Dendritic cell treated with granulocyte-macrophage colony-stimulating factor and Interleukin-4, amounts not matched to agents 40 ng/mL and 50 ng/mL, for 4 days (primary cell): ENCODE measurements around the gene SPATA2L.
A peak's percentile ranks its signal among the peaks of the same experiment; 100 is the strongest.
"Not testable (repeated sequence)": the region's sequence is repeated elsewhere in the genome, so short reads cannot be mapped to it uniquely, and the experiment has no call there.

ENCODE experiments used
- H3K27ac Mint-ChIP-seq: one replicate; pipeline ENCODE4 v1.8.0; 2022; ENCODE audit warnings: mild to moderate bottlenecking, mixed read lengths
- H3K27me3 Mint-ChIP-seq: one replicate; pipeline ENCODE4 v1.8.0; 2022; ENCODE audit warnings: mild to moderate bottlenecking, mixed read lengths
- H3K36me3 Mint-ChIP-seq: one replicate; pipeline ENCODE4 v1.8.0; 2022; ENCODE audit warnings: low read depth, mixed read lengths
- H3K4me1 Mint-ChIP-seq: one replicate; pipeline ENCODE4 v1.8.0; 2022; ENCODE audit warnings: low read depth, mixed read lengths
- H3K4me3 Mint-ChIP-seq: one replicate; pipeline ENCODE4 v1.8.0; 2022; ENCODE audit warnings: mild to moderate bottlenecking, moderate library complexity, mixed read lengths
- H3K9me3 Mint-ChIP-seq: one replicate; pipeline ENCODE4 v1.8.0; 2022; ENCODE audit warnings: mixed read lengths
- intact Hi-C: fragments of 100-400 bp; cut with micrococcal nuclease; formaldehyde crosslinking; loops from one replicate; pipeline ENCODE4 v1.15.0; 2022

The SPATA2L gene

DNA sequence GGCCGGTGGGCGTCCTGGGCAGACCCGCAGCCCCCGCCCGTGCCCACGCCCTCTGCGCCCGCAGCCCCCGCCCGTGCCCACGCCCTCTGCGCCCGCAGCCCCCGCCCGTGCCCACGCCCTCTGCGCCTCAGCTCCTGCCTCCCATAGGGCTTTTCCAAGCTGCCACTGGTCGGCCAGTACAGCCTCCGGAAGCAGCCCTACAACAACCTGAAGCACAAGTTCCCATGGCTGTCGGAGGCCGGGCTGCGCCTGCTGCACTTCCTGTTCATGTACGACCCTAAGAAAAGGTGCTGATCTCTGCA lies 6.8 kb downstream of the SPATA2L start:
- intact Hi-C loops, H3K27ac Mint-ChIP-seq, H3K4me3 Mint-ChIP-seq, H3K9me3 Mint-ChIP-seq, H3K27me3 Mint-ChIP-seq: not testable (repeated sequence)
- H3K36me3 Mint-ChIP-seq = peaks cover 94% of the 10 kb centered on the region
- H3K4me1 Mint-ChIP-seq = peaks cover 15% of the 10 kb centered on the region

DNA sequence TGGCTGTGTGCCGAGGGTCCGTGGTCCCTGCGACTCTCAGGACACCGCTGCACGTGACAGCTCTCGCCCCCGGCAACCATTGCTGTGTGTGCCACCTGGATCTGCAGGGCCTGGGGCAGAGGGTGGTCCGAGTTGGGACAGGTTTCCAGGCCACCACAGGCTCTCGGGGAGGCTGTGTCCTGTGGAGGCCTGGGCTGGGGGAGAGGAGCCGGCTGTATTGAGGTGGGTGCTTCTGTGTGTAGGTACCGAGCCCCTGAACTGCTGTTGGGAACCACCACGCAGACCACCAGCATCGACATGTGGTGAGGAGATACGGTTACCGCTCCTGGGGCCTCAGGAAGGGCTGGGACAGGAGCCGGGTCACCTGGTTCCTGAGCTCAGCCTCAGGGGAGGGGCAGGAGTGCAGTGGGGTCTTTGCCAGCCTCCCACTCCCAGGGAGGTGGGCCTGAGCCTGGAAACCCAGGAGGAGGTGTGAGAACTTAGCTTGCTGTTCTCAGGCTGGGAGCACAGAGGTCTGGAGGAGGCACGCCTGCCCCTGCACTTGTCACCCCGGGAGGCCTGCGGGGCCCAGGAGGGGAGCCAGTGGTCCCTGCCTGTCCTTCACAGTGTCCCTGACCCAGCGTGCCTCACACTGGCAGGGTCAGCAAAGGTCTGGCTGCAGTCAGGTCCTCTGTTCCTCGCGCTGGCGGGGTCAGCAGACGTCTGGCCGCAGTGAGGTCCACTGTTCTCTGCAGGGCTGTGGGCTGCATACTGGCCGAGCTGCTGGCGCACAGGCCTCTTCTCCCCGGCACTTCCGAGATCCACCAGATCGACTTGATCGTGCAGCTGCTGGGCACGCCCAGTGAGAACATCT lies 7.3 kb downstream of the SPATA2L start:
- peaks cover 97% of the 10 kb centered on the region for H3K36me3 Mint-ChIP-seq
- H3K9me3 Mint-ChIP-seq = no peaks in the 10 kb centered on the region
- intact Hi-C loops = no loop called here
- H3K4me1 Mint-ChIP-seq = peaks cover 14% of the 10 kb centered on the region
- no peaks in the 10 kb centered on the region for H3K27me3 Mint-ChIP-seq
- H3K4me3 Mint-ChIP-seq = no peak overlapping the region
- H3K27ac Mint-ChIP-seq = no peak overlapping the region

GRCh38 chr16:89693289-89693731 lies 8.2 kb downstream of the SPATA2L start:
- no peak overlapping the region for H3K4me3 Mint-ChIP-seq
- no peaks in the 10 kb centered on the region for H3K27me3 Mint-ChIP-seq
- intact Hi-C loops = no loop called here
- H3K27ac Mint-ChIP-seq = no peak overlapping the region
- peaks cover 94% of the 10 kb centered on the region for H3K36me3 Mint-ChIP-seq
- H3K4me1 Mint-ChIP-seq = peaks cover 14% of the 10 kb centered on the region
- no peaks in the 10 kb centered on the region for H3K9me3 Mint-ChIP-seq

DNA sequence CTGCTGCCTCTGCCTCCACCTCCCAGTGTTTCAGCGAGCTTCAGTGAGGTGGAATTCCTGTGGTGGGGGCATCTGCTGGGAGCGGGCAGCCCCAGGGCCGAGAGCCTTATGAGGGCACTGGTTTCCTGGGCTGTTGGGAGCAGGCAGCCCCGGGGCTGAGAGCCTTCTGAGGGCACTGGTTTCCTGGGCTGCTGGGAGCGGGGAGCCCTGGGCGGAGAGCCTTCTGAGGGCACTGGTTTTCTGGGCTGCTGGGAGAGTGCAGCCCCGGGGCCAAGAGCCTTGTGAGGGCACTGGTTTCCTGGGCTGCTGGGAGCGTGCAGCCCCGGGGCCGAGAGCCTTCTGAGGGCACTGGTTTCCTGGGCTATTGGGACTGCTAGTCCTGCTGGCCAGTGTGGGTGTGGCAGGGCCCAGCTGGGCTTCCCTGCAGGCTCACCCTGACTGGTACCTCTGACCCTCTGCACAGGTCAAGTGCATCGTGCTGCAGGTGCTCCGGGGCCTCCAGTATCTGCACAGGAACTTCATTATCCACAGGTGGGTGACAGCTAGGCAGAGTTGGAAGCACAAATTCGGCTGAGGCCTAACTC lies 9.4 kb downstream of the SPATA2L start:
- Mint-ChIP-seq H3K4me3 (no peak overlapping the region), H3K27me3 (no peaks in the 10 kb centered on the region), H3K36me3 (peaks cover 81% of the 10 kb centered on the region), H3K9me3 (no peaks in the 10 kb centered on the region), H3K27ac (no peak overlapping the region), H3K4me1 (peaks cover 22% of the 10 kb centered on the region)
- intact Hi-C loops = no loop called here

DNA sequence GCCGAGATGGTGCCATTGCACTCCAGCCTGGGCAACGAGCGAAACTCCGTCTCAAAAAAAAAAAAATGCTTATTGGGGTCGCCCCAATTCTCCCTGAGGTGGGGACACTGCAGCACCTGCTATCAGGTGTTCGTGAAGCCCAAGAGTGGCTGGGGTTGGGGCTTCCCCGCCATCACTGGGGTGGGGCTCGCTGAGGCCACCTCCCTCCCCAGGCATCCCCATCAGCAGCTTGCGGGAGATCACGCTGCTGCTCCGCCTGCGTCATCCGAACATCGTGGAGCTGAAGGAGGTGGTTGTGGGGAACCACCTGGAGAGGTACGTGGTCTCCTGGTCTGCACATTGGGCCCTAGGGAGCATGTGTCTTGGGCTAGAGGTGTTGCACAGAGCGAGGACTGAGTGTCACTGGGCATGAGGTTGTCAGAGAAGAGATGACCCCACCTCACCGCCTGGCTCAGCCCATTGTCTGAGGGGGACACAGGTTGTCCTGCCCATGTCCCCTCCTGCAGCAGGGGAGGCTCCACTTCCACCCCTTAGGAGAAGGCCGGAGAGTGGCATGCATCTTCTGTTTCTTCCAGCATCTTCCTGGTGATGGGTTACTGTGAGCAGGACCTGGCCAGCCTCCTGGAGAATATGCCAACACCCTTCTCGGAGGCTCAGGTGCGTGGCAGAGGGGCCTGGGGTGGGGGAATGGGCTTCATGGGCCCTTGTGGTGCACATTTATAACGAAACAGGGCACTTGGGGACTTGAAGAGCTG lies 10.1 kb downstream of the SPATA2L start:
- Mint-ChIP-seq H3K9me3 (no peaks in the 10 kb centered on the region), H3K27ac (no peak overlapping the region), H3K36me3 (peaks cover 79% of the 10 kb centered on the region)

DNA sequence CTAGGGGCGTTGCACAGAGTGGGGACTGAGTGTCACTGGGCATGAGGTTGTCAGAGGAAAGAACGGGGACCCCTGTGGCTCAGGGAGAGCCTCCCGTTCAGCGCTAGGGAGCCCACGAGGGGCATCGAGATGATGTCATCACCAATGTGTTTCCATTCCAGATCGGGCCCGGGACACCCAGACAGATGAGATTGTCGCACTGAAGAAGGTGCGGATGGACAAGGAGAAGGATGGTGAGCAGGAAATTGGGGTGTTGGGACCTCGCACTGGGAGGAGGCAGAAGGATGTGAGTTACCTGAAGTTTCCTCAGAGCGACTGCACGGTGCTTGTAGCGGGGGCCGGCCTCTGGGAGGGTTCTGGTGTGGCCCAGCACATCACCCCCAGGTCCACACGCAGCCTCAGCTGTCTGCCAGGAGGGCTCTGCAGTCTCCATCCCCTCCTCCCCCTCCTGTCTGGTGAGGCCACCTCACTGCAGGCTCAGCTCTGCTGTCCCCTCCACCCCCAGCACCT lies 11.1 kb downstream of the SPATA2L start:
- no peak overlapping the region for H3K27ac Mint-ChIP-seq
- intact Hi-C loops = no loop called here
- H3K36me3 Mint-ChIP-seq = peaks cover 73% of the 10 kb centered on the region
- no peak overlapping the region for H3K4me3 Mint-ChIP-seq
- H3K27me3 Mint-ChIP-seq = no peaks in the 10 kb centered on the region
- H3K4me1 Mint-ChIP-seq = peaks cover 19% of the 10 kb centered on the region
- H3K9me3 Mint-ChIP-seq = peaks cover 7% of the 10 kb centered on the region

More for the DNA sequence above, 10.1 kb downstream of the SPATA2L start:
- no peaks in the 10 kb centered on the region for H3K27me3 Mint-ChIP-seq
- intact Hi-C loops = no loop called here
- peaks cover 20% of the 10 kb centered on the region for H3K4me1 Mint-ChIP-seq
- H3K4me3 Mint-ChIP-seq = no peak overlapping the region

GRCh38 chr16:89689621-89690020 lies 11.9 kb downstream of the SPATA2L start:
- Mint-ChIP-seq H3K36me3 (peaks cover 65% of the 10 kb centered on the region), H3K4me1 (peaks cover 19% of the 10 kb centered on the region), H3K9me3 (peaks cover 15% of the 10 kb centered on the region)
- H3K27ac Mint-ChIP-seq, intact Hi-C loops, H3K4me3 Mint-ChIP-seq, H3K27me3 Mint-ChIP-seq: not testable (repeated sequence)

DNA sequence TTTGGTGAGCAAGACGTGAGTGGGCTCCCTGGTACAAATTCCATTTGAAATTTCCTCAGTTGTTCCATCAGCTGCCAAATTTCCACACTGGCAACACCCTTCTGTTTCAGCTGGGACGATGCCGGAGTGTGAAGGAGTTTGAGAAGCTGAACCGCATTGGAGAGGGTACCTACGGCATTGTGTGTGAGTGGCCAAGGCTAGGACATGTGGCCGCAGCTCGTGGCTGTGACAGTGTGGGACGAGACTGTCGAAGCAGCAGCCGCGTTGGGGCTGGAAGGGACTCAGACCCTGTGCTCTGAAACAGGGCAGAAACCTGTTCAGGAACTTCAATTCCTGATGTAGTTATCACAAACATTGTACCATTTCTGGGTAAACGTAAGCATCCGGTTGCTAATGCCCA lies 12.4 kb downstream of the SPATA2L start:
- no peak overlapping the region for H3K4me3 Mint-ChIP-seq
- intact Hi-C loops = no loop called here

DNA sequence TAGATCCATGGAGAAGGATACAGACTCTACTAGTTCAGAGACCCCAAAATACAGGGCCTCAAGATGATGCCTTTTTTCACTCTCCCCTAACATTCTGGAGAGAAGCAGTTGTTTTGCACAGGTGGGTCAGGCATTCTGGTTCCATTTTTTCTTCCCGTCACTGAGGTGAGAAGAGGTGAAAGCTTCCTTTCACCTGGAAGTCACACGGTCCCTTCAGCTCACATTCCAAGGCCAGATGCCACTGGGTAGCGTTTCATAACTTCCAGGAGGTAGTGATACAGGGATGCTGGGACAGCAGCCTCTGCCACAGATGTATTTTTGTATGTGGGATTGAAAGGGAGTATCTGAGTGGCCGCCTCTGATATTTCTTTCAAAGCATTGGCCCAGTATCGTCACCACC lies 13.1 kb downstream of the SPATA2L start:
- Mint-ChIP-seq H3K36me3 (peaks cover 53% of the 10 kb centered on the region), H3K4me1 (peaks cover 19% of the 10 kb centered on the region), H3K9me3 (peaks cover 17% of the 10 kb centered on the region), H3K27me3 (no peaks in the 10 kb centered on the region), H3K27ac (no peak overlapping the region), H3K4me3 (no peak overlapping the region)
- intact Hi-C loops = no loop called here

More for the DNA sequence above, 12.4 kb downstream of the SPATA2L start:
- H3K4me1 Mint-ChIP-seq = peaks cover 19% of the 10 kb centered on the region
- no peaks in the 10 kb centered on the region for H3K27me3 Mint-ChIP-seq
- H3K9me3 Mint-ChIP-seq = peaks cover 17% of the 10 kb centered on the region
- peaks cover 60% of the 10 kb centered on the region for H3K36me3 Mint-ChIP-seq
- no peak overlapping the region for H3K27ac Mint-ChIP-seq

DNA sequence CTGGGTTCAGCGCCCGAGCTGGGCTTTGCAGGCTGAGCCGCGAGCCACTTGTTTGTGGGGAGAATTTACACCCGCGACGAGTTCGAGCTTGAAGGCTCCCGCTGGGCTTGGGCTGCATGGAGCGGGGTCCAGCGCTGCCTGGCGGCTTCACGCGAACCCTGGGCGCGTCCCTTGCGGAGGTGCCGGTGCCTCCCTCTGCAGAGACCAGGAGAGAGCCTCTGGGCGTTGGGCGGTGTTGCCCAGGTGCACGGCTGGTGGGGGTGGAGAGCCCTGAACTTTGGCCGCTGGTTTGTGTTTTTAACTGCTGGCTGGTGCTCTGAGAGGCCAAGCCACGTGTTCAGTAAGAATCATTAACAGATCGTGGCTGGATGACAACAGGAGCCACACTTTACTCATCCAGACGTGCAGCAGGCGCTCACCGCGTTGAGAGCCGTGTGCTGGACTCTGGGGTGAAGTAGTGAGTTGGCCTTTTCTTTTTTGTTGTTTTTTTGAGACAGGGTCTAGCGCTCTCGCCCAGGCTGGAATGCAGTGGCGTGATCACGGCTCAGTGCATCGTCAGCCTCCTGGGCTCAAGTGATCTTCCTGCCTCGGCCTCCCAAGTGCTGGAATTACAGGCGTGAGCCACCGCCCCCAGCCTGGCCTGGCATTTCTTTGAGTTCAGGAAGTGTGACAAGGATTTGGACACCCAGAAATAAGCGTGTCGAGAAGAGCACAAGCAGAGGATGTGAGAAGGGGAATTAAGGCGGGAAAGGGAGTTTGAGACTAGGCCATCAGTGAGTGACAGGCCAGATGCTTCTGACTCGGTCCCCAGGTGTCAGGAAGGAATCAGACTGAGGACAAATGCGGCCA lies 14.2 kb downstream of the SPATA2L start:
- H3K9me3 Mint-ChIP-seq = peaks cover 17% of the 10 kb centered on the region
- peaks cover 19% of the 10 kb centered on the region for H3K4me1 Mint-ChIP-seq
- intact Hi-C loops = no loop called here
- peak overlapping the region; percentile 86 for H3K27ac Mint-ChIP-seq
- peaks cover 42% of the 10 kb centered on the region for H3K36me3 Mint-ChIP-seq
- no peaks in the 10 kb centered on the region for H3K27me3 Mint-ChIP-seq
- peak overlapping the region; percentile 94 for H3K4me3 Mint-ChIP-seq

GRCh38 chr16:89686520-89687091 lies 14.9 kb downstream of the SPATA2L start, which contains the start of gene CDK10:
Gene CDK10, plus strand, starts transcription at chr16:89686689. Its CDS starts 22 bp downstream, at chr16:89686711.
- peak within 1 kb of the TSS; percentile 94 for H3K4me3 Mint-ChIP-seq
- no peaks in the 10 kb centered on the region for H3K27me3 Mint-ChIP-seq
- intact Hi-C loops = no loop called here
- H3K36me3 Mint-ChIP-seq = peaks cover 35% of the 10 kb centered on the region
- peaks cover 19% of the 10 kb centered on the region for H3K4me1 Mint-ChIP-seq
- peak within 1 kb of the TSS; percentile 86 for H3K27ac Mint-ChIP-seq
- H3K9me3 Mint-ChIP-seq = peaks cover 17% of the 10 kb centered on the region

DNA sequence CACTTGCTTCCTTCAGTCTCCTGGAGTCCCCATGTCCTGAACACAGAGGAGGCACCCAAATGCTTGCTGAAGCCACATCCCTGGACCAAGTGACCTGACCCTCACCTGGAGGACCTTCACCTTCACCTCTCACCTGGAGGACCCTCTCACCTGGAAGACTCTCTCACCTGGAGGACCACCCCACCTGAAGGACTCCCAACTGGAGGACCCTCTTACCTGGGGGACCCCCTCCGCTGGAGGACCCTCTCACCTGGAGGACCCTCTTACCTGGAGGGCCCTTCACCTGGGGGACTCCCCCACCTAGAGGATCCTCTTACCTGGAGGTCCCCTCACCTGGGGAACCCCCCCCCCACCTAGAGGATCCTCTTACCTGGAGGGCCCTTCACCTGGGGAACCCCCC lies 15.6 kb downstream of the SPATA2L start:
- Mint-ChIP-seq H3K36me3 (peaks cover 28% of the 10 kb centered on the region), H3K27ac (peak overlapping the region; percentile 86), H3K9me3 (peaks cover 17% of the 10 kb centered on the region), H3K27me3 (no peaks in the 10 kb centered on the region), H3K4me1 (peaks cover 19% of the 10 kb centered on the region), H3K4me3 (peak overlapping the region; percentile 32)
- intact Hi-C loops = no loop called here

- no peaks in the 10 kb centered on the region for H3K4me1 Mint-ChIP-seq
- H3K9me3 Mint-ChIP-seq = no peaks in the 10 kb centered on the region
- H3K4me3 Mint-ChIP-seq = no peak overlapping the region
- H3K36me3 Mint-ChIP-seq = no peaks in the 10 kb centered on the region
- H3K27me3 Mint-ChIP-seq = no peaks in the 10 kb centered on the region
- intact Hi-C loops = no loop called here
- H3K27ac Mint-ChIP-seq = no peak overlapping the region
Measured at GRCh38 chr16:89678258-89678657, 23.2 kb downstream of the SPATA2L start.
